ENCODE results near the gene SPATA7. TPM values are rescaled to one million over a fixed set of nuclear protein-coding genes. Genes with fewer than 3 reads are reported as not detected.
A peak's percentile ranks its signal among the peaks of the same experiment; 100 is the strongest.

Gene SPATA7
- total RNA-seq, 1 experiment from 2014 or later: 5.3 TPM

DNA sequence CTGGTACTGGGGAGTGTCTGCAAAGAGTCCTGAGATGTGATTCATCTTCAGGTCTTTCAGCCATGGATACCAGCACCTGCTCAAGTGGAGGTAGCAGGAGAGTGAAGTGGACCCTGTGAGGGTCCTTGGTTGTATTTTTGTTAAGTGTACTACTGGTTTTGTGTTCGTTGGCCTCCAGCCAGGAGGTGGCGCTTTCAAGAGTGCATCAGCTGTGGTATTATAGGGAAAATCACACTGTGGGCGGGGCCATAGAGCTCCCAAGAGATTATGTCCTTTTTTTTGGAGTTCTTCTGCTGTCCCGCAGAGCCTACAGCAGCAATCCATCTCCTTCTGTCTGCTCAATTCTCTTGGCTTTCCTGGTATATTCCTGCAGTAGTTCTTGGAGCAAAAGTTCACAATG lies 66.8 kb downstream of the SPATA7 start:
- H3K56ac ChIP-seq (ENCODE audit: insufficient read length, low read depth, low read length): no peak overlapping the region
- H4K5ac ChIP-seq (ENCODE audit: insufficient read length, low read depth, low read length): no peak overlapping the region
- no peaks in the 10 kb centered on the region for H3K9me3 ChIP-seq (ENCODE audit: control insufficient read depth, low read depth, low read length)
- no peak overlapping the region for H3K9ac ChIP-seq (ENCODE audit: extremely low read depth, insufficient read length, low read length)
- no peaks in the 10 kb centered on the region for H4K20me1 ChIP-seq (ENCODE audit: control insufficient read depth, insufficient read depth, insufficient read length)
- no CpG with 5 or more reads among the region's 4 CpGs for WGBS (ENCODE audit: extremely low coverage, insufficient read length, low lambda C conversion rate)
- H3K18ac ChIP-seq (ENCODE audit: insufficient read length, low read depth, low read length): no peak overlapping the region
- H2BK5ac ChIP-seq (ENCODE audit: insufficient read length, low read length): no peak overlapping the region
- no peaks in the 10 kb centered on the region for H3K27me3 ChIP-seq (ENCODE audit: insufficient read depth, low read length)
- no peak overlapping the region for H4K8ac ChIP-seq (replicated peaks; ENCODE audit: insufficient read length, low read depth, low read length)
- H3K23ac ChIP-seq (ENCODE audit: insufficient read length, low read depth, low read length): no peak overlapping the region
- no peaks in the 10 kb centered on the region for H3K4me1 ChIP-seq (ENCODE audit: insufficient read depth, low read length)
- no peaks in the 10 kb centered on the region for H3K23me2 ChIP-seq (ENCODE audit: insufficient read length, low read depth, low read length, poor library complexity, severe bottlenecking)
- Mint-ChIP-seq H3K27ac (no peak overlapping the region), H3K4me1 (no peaks in the 10 kb centered on the region), H3K9me3 (no peaks in the 10 kb centered on the region; a peak in 2 of 5 replicates), H3K27me3 (ENCODE audit: low read depth) (no peaks in the 10 kb centered on the region), H3K4me3 (no peak overlapping the region), H3K36me3 (ENCODE audit: insufficient read depth in 1 of 3, low read depth in 3 of 3) (peaks cover 13 to 33% (median 15%) of the 10 kb centered on the region in 3 experiments)
- no peak overlapping the region for H3K27ac ChIP-seq (ENCODE audit: insufficient read length, low read depth, low read length)
- no peaks in the 10 kb centered on the region for H3K79me2 ChIP-seq (ENCODE audit: insufficient read depth, low read length)
- H2BK12ac ChIP-seq (ENCODE audit: insufficient read length, low read depth, low read length): no peak overlapping the region
- no peak overlapping the region for H2BK120ac ChIP-seq (ENCODE audit: low read depth, low read length, poor library complexity, severe bottlenecking)
- no peak overlapping the region for H4K91ac ChIP-seq (ENCODE audit: insufficient read length, low read depth, low read length)
- H3K4ac ChIP-seq (ENCODE audit: low read depth, low read length): no peak overlapping the region
- no peak overlapping the region for H2AK5ac ChIP-seq (ENCODE audit: insufficient read length, low read length)
- H3K14ac ChIP-seq (ENCODE audit: insufficient read depth, low read length): no peak overlapping the region
- no peak overlapping the region for H2AFZ ChIP-seq (ENCODE audit: low read length)
- DNase-seq: no peak
- H2BK15ac ChIP-seq (ENCODE audit: low read depth, low read length): no peak overlapping the region
- TF ChIP-seq, protein P1, sequence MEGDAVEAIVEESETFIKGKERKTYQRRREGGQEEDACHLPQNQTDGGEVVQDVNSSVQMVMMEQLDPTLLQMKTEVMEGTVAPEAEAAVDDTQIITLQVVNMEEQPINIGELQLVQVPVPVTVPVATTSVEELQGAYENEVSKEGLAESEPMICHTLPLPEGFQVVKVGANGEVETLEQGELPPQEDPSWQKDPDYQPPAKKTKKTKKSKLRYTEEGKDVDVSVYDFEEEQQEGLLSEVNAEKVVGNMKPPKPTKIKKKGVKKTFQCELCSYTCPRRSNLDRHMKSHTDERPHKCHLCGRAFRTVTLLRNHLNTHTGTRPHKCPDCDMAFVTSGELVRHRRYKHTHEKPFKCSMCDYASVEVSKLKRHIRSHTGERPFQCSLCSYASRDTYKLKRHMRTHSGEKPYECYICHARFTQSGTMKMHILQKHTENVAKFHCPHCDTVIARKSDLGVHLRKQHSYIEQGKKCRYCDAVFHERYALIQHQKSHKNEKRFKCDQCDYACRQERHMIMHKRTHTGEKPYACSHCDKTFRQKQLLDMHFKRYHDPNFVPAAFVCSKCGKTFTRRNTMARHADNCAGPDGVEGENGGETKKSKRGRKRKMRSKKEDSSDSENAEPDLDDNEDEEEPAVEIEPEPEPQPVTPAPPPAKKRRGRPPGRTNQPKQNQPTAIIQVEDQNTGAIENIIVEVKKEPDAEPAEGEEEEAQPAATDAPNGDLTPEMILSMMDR (conservative IDR thresholded peaks at IDR 0.05): peak; percentile 47; the same call in 2 of the 3 replicates
- H3K79me1 ChIP-seq (ENCODE audit: insufficient read depth, low read depth, low read length, poor library complexity, severe bottlenecking): no peaks in the 10 kb centered on the region
- no peak overlapping the region for H3T11ph ChIP-seq (ENCODE audit: low read length)
- no peak overlapping the region for H2BK20ac ChIP-seq (ENCODE audit: low read depth, low read length, poor library complexity, severe bottlenecking)
- H3K4me2 ChIP-seq (ENCODE audit: insufficient read depth, insufficient read length, low read length): no peak overlapping the region

Data from H9 (cell line).